HS-27A (cell line): ENCODE measurements around the gene ZNF439.
"Not testable (repeated sequence)": the region's sequence is repeated elsewhere in the genome, so short reads cannot be mapped to it uniquely, and the experiment has no call there.

ENCODE experiments used
- DNase-seq: peaks from one replicate; pipeline ENCODE4 v3.0.0-alpha.2; 2012; ENCODE audit warnings: low read depth, missing footprints

The ZNF439 gene

GRCh38 chr19:11868188-11868587, 19.7 kb downstream of the ZNF439 start:
- DNase-seq, result no peak

- DNase-seq, result no peak
These were observed 24.1 kb downstream of the ZNF439 start for GRCh38 chr19:11872624-11873023.

- DNase-seq, result no peak
These were observed 25.2 kb downstream of the ZNF439 start for GRCh38 chr19:11873762-11874161.

GRCh38 chr19:11879687-11880266, 31.3 kb downstream of the ZNF439 start:
- DNase-seq, result not testable (repeated sequence)

- DNase-seq, result no peak
These were observed 32.1 kb downstream of the ZNF439 start for GRCh38 chr19:11880598-11880997.

- DNase-seq, result no peak
These were observed 32.8 kb downstream of the ZNF439 start for GRCh38 chr19:11881151-11881800.

- no peak for DNase-seq
These were observed 34.1 kb downstream of the ZNF439 start for GRCh38 chr19:11882606-11883005.

GRCh38 chr19:11887234-11887610, 38.7 kb downstream of the ZNF439 start:
- DNase-seq, result no peak

- DNase-seq, result no peak
These were observed 39.3 kb downstream of the ZNF439 start, which contains the start of gene ZNF69 for GRCh38 chr19:11887611-11888531. TSS of gene ZNF69 (plus strand) at chr19:11887782. CDS start at chr19:11887924, 142 bp downstream.

- not testable (repeated sequence) for DNase-seq
These were observed 41.4 kb downstream of the ZNF439 start for GRCh38 chr19:11889901-11890300.

GRCh38 chr19:11890634-11891033, 42.1 kb downstream of the ZNF439 start:
- DNase-seq, result no peak

- DNase-seq, result no peak
These were observed 46.3 kb downstream of the ZNF439 start for GRCh38 chr19:11894851-11895250.

GRCh38 chr19:11902228-11902627, 53.7 kb downstream of the ZNF439 start:
- DNase-seq, result no peak

GRCh38 chr19:11905928-11906327, 57.4 kb downstream of the ZNF439 start:
- no peak for DNase-seq

- DNase-seq, result not testable (repeated sequence)
These were observed 63.4 kb downstream of the ZNF439 start for GRCh38 chr19:11911937-11912336.

GRCh38 chr19:11914417-11915051, 66.0 kb downstream of the ZNF439 start:
- DNase-seq, result not testable (repeated sequence)
